ENCODE measurements around the gene CCDC102A.

Gene CCDC102A

DNA sequence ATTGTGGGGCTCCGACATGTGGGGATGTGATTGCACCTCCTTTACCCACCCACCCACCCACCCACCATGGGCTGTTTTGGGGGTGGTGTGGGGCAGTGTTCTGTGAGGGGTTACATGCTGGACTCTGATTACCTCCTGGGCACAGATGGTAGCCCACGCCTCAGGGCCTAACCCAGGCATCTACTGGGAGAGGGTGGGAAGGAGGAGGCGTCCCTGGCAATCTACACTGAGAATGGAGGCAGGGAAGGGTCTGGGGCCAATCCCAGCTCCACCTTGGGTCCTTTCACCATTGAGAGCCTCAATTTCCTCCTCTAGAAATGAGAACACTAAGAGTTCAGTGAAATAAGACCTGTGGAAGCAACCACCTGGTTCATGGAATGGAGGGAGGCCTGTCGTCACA is 38.3 kb downstream of the CCDC102A start:
- DNase-seq, result no peak

DNA sequence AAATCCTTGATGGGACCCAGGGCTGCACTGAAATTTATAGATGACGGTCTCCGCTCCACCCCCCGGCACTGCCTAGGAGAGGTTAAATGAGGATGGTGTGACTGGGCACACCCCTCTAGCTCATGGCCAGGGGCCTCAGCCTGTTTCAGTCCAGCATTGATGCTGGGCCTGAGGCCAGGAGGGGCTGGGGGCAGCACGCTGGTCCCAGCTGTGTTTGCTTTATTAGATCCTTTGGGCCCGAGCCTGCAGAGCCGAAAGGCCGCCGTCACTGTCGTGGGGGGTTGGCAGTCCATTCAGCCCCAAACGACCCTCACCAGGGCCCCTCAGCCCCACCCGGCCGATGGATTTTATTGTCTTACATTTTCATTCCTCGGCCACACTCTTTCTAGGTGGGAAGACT is 39.2 kb downstream of the CCDC102A start:
- no peak for DNase-seq

DNA sequence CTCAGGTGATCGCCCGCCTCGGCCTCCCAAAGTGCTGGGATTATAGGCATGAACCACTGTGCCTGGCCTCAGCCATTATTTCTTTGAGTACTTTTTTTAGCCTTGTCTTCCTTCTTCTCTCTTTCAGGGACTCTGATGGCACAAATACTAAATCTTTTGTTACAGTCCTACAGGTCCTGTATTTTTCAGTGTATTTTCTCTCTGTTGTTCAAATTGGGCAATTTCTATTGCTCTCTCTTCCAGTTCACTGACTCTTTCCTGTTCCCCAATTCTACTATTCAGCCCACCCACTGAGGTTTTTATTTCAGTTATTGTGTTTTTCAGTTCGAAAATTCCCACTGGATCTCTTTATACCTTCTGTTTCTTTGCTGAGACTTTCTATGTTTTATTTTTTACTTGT is 42.6 kb downstream of the CCDC102A start:
- no peak for DNase-seq

DNA sequence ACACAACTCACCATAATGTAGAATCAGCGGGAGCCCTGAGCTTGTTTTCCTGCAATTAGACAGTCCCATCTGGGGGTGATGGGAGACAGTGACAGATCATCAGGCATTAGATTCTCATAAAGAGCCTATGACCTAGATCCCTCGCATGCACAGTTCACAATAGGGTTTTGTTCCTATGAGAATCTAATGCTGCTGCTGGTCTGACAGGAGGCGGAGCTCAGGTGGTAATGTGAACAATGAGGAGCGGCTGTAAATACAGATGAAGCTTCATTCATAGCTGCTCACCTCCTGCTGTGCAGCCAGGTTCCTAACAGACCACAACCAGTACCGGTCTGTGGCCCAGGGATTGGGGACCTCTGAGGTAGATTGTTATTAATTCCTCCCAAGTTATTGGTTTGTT is 47.1 kb downstream of the CCDC102A start:
- DNase-seq, result no peak

DNA sequence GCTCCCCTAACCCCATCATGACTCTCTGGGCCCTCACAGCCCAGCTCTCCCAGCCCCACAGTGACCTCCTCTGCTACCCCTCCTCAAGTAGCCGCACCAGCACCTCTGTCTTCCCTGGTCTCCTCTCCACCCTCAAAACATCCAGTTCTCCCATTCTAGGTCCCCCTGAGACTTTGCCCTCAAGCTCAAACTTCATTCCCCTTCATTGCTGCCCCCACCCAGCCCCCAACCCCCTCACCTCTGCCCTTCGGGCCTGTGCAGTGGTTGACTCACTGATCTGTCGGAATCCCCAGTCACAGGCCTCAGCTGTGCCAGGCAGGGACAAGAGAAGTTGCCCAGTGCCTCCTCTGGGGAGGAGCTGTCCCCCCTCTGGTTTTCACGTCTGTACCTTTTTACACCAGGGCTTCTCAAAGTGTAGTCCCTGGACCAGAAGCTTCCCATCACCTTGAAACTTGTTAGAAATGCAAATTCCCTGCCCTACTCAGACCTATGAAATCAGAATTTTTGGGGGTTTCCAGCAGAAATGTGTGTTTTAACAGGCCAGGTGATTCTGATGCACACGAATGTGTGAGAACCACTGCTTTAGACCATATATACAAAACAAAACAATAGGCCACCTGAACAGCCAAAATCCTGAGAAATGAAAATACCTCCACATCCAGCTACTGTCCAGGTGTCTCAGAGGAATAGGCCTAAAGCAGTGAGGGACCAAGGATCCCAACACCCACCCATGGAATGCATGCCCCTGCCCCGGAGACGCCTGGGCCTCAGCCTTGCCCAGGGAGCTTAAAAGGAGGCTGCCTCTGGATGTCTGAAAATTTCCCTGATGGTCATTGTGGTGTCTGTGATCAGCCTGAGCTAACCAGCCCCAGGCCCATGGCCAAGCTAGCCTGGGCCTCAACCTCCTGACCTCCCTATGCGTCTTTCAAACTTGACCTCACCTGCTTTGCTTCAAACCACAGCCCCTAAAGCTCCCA is 49.2 kb downstream of the CCDC102A start:
- DNase-seq, result no peak

DNA sequence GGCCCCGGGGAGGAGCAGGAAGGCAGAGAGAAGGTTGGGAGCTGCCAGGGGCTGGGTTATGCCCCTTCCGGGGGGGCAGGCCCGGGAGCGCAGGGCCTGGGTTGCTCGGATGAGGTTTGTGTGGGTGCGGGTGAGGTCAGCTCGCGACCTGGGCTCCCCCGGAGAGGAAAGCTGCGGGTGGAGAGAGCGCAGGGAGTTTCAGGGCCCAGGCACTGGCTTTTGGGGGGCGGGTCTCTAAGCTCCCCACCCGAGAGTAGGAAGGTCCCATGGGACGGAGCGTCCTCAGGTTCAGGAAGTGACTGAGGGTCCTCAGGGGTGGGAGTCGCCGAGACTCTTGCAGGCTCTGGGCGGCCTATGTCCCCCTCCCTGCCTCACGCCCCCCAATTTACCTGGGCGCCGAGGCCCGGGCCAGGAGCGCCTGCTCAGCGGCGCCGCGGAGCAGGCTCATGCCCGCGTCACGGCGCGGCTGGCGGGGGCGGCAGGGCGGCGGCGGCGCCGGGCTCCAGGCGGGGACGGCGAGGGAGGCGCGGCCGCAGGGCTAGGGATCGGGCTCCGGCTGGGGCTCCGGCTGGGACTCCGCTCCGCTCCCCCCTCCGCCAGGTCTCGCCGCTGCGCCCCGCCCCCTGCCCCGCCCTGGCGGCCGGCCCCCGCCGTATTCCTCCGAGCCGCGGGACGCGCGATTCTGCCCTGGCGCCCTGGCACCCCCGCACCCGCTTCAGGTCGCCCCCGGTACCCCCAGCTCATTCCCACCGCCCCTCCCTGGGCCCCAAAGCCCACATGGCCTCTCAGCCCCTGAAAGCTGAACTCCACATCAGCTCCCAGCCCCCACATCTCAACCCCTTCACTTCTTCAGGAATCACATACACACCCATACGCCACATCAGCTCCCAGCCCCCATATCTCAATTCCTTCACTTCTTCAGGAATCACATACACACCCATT is 50.2 kb downstream of the CCDC102A start, which contains the start of gene DOK4:
TSS of gene DOK4 (minus strand) at position 578 of the 942 bp plus-strand sequence. CDS start 6,986 bp downstream, outside the sequence.
- DNase-seq, result peak; percentile 55

DNA sequence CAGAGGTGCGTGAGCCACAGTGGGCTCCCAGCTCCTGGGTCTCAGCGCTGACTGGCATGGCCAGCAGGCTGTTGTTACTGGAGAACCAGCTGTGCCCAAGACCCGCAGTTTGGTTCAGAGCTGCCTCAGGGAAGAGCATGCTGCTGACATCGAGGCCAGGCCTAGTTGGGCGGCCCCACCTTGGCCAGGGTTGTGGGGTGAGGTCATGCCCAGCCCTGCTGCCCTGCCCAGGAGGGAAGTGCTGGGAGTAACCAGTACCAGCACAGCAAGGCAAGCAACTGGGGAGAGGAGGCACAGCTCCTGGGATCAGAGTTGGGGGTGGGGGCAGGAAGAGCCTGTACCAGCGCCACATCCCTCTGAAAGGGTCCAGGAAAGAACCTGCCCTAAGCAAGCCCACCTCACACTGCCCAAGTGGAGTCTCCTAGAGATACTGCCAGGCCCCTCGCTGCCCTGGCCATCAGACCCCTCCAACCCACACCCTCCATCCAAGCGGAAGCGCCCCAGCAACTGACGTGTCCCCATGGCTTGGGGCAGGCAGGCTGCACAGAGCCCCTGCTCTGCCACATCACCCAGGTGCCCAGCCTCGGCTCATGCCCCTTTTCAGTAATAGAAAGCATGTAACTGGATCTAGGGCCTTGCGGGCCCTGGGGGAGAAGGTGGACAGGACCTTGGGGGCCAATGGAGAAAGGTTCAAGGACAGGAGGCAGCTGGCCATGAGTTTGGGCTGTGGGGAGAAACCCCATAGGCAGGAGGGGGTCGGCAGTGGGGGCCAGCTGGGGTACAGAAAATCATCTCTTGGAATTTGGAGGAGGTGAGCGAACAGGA is 51.1 kb downstream of the CCDC102A start:
- no peak for DNase-seq

DNA sequence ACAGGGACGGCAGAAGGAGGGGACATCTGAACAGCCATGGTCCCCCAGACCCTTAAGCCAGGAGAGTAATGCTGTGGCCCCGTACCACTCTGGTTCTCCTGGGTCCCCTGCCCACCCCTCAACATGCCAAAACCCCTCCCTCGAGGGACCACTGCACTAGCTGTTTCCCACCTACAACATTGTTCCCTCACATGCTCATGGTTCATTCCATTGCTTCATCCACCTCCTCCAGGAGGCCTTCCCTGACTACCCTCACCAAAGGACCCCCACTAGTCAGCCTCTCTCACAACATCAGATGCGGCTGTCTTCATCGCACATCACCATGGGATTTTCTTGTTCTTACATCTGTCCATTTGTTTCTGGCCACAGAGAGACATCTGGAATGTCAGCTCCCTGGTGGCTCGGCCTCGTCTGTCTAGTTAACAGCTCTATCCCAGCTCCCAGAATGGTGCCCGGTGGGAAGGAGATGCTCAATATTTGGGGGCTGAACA is 51.8 kb downstream of the CCDC102A start:
- DNase-seq, result no peak

DNA sequence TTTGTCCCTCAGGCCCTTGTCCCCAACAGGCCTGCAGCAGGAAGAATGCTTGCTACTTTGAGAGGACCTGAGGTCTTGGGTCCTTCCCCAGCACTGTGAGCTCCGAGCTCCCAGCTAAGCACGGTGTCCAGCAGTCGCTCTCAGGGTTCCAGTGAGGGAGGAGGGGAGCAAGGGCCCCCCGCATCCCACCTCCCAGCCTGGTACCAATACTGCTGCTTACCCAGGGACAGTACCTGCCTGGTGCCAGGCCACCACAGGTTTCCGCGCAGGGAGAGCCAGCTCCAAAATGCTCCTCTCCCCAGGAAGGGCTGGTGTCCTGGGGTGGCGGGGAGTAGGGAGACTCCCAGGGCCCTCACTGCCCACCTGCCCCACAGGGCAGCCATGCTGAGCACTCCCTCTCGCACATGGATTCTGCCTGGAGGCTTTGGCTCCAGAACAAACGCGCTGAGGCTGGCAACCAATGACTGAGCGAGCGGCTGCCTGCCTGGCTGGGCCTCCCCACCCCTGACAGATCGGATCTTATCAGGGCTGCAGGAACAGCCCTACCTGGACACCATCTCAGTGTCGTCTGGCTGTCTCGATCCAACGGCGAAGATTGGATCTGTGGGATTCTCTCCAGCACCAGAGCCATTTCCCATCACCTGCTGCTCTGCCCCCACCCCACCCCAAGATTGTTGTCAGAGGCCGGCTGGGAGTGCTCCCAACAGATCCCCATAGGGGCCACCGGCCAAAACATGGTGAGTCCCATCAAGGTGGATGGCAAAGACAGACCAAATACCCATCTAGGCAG is 52.5 kb downstream of the CCDC102A start:
- DNase-seq, result no peak

DNA sequence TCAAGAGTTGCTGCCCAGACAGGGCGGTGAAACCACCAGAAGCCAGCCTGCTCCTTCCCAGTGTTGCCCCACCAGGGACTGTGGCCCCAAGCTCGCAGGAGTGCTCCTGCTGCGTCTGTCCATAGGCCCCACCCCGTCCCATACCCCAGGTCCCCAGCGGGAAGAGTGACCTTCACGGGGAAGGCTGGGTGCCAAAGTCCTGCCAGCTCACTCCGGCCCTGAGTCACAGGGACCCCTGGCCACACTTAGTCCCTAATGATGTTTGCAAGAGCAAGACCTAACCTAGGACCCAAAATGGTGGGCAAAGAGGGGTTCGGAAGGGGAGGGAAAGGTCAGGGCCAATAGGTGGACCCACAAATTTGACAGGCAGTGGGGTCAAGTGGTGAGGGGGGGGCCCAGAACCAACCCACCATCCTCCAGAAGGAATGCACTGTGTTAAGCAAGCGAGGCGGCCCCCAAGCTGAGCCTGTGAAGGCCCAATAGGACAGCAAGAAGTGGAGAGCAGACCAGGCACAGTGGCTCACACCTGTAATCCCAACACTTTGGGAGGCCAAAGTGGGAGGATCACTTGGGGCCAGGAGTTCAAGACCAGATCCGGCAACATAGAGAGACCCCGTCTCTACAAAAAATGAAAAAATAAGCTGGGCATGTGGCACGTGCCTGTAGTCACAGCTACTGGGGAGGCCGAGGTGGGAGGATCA is 53.4 kb downstream of the CCDC102A start:
- no peak for DNase-seq

DNA sequence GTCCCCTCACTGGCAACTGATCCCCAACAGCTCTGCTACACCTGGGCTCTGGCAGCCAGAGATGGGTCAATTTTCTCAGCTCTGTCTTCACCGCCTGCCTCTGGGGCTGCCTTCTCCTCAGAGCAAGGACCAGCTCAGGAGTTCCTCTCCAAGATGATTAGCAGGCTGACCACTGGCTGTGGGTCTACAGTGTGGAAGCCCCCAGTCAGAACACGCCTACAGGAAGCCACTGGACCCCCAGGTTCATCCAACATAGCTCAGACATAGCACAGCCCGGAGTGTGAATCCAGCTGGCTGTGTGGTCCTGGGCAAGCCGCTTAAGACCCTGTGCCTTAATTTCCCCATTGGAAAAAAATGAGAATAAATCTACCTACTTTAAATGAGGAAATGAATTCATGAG is 55.0 kb downstream of the CCDC102A start:
- no peak for DNase-seq

DNA sequence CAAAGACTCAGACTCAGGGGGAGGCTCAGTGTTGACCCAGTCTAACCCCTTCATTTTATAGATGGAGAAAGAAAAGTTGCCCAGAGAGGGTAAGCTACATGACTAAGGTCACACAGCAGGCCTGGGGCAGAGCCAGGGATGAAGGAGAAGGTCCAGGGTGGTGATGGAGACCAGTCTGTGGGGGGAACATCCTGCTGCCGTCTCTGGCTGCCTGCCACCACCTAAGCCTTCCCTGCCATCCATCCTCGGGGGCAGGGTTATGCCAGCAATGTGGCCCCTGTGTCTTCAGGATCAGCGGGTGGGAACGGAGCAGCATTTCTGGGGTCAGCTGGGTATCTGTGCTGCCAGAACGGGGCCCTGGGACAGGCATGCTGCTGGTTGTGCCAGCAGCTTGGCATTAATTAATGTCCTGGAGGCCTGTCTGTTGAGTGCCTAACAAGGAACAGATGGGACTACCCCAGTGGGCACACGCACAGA is 55.6 kb downstream of the CCDC102A start:
- no peak for DNase-seq

DNA sequence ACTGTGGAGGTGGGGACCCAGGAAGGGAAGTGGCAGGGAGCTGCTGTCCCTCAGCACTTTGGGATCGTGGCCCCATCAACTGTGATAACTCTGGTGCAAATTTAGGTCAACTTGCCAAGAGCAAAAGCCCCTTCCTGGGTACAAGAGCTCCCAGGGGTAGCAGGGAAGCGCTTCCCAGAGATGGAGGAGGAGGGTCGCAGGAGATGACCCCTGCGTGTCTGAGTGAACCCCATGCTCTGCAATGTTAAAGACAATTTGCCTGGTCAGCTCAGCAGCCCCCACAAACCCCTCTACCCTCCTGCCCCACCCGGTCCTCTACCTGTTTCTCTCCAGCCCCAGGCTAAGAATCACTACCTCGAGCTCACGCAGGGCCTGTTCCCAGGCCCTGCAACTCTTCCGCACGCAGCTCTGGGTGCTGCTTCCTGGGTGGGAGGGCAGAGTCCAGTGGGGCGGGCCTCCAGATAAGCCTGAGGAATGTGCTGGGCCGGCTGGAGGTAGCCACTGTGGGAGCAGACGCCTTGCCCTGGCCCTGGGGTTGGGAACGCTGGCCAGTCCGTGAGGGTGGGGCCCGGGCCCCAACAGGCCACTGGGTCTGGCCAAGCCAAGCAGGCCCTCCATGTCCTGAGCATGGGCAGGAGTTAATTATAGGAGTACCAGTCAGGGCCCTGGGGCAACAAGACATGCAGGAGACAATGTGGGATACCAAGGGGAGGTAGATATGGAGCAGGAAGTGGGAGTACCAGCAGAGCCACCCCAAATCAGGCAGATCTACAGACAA is 56.2 kb downstream of the CCDC102A start:
- DNase-seq, result peak; percentile 25

DNA sequence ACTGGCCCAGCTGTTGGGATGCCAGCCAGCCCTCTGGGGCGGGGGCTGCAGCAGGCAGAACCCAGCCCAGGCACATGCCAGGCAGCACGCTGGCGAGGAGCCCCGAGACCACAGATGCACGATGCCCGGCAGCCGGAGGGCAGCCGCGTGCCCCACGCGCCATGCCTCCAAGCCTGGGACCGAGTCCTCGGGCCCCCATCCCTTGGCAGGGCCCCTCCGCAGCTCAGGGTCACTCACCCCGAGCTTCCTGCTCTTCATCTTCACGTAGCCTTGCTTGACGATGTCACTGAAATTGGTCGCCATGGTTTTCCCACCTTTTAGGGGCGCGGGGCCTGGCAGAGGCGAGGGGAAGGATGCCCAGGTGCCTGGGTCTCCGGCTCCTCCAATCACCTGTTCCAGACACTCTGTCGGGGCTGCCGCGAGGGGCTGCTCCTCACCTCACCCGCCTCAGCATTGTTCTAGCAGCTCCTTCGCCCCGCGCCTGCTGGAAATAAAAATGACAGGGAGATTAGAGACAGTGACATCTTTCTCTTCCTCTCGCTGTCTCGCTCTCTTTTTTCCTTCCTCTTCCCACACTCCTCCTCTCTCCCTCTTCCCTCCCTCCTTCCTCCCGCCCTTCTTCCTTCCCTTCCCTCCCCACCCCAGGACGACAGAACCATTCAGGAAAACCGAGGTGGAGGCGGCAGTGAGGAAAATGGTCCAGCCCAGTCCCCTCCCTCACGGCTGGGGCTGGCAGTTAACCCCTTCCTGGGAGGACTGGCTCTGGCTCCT is 57.0 kb downstream of the CCDC102A start:
- peak; percentile 72 for DNase-seq

DNA sequence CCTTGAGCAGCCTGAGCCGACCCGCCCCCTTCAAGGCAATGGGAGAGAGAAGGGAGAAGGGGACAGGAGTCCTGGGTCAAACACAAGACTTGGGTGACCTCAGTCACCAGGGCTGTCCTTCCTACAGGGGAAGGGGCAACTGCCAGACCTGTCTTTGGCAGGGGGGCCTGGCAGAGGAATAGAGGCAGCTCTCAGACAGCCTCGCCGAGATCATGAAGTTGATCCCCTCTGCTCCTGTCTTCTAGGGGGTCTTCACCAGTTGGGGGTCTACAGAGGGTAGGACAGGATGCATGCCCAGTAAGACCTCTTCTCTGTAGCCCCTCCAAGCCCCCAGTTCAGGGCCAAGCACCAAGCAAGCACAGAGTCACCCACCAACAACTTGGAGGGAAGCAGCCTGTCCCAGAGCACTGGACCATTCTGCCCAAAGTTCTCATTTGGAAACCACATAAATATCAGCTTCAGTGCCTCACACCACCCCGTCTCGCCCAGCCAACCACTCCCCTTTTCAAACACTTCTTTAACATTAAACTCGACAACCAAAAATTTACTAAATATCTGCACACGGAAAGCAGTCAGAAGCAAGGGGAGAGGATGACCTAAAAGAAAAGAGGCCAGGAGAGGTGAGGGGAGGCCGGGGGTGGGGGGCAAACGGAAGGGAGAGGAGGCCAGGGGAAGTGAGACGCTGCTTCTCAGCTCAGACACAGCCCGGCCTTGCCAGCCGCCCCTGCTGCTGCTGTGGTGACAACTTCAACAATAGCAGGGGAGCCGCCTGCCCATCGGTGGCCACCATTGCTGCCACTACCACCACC is 57.8 kb downstream of the CCDC102A start:
- DNase-seq, result no peak

DNA sequence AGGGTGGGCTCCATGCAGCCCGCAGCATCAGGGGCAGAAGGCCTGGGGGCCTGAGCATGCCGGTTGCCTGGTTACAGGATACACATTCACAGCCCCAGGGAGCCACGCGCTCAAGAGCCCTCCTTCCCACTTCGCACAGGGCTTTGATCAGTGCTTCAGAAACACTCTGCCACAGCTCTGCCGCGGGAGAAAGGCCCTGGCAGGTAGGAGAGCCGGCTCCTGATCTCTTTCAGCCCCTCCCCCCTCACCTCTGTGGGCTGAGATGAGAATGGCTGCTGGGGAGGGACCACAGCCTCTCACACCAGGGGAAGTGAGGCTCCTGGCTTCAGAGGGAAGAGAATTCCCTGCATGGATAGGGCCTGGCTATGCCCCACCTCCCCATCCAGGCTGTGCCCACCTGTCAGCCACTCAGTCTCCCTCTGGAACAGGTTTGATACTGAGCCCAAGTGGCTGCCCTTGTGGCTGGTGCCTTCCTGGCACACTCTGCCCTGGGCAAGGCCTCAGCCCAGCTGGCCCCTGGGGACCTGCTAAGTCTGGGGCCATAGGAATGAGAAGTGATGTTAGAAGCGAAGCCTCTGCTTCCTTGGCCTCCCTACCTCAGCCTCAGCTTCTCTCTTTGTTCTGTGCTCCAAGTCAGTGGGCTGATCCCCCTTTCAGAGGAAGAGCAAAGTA is 58.7 kb downstream of the CCDC102A start:
- no peak for DNase-seq
